ENCODE data around the gene BCL2. TPM values are rescaled to one million over a fixed set of nuclear protein-coding genes. Genes with fewer than 3 reads are reported as not detected.
A peak's percentile ranks its signal among the peaks of the same experiment; 100 is the strongest.

The BCL2 gene
- total RNA-seq, 1 experiment from 2014 or later, result 2.5 TPM

- H3K27ac ChIP-seq (ENCODE audit: low read depth, low read length), result no peak overlapping the region
- no peaks in the 10 kb centered on the region for H3K79me2 ChIP-seq (ENCODE audit: insufficient read depth, low read length)
- no peak overlapping the region for H2AFZ ChIP-seq (ENCODE audit: low read depth, low read length, poor library complexity, severe bottlenecking)
- no peaks in the 10 kb centered on the region for H3K9me2 ChIP-seq (ENCODE audit: insufficient read depth)
- ChIA-PET RAD21 (ENCODE audit: low non-redundant PET in 1 of 2, low total read pairs in 2 of 2, uncharacterized antibody in 2 of 2, unreplicated experiment in 2 of 2) (no interaction called here), POLR2A (interaction anchor here (0.8 kb wide), 1 partner anchor 320 kb away, joined by 3 read pairs; no protein-coding TSS in a partner anchor), CTCF (interaction anchor here (0.6 to 2.6 kb wide), 5 partner anchors 12 to 320 kb away, joined by 3 to 11 read pairs (median 5); no protein-coding TSS in a partner anchor)
- intact Hi-C loops (cut with micrococcal nuclease), result loop anchor here (1.0 to 5.0 kb wide), 2 partner anchors 204 to 223 kb away; no protein-coding TSS in a partner anchor
- H3K9ac ChIP-seq (ENCODE audit: low read length), result no peak overlapping the region
- no TSS peak for BruUV-seq (replicated peaks)
- TF ChIP-seq CTCF (IDR thresholded peaks at IDR 0.05 in 2 of 3, conservative IDR thresholded peaks at IDR 0.05 in 1 of 3; ENCODE audit: borderline replicate concordance in 1 of 3, insufficient read depth in 1 of 3, low read depth in 2 of 3, low read length in 2 of 3) (peak; percentile 43 to 66 (median 53); a peak in 4 of 6 replicates), POLR2A (IDR thresholded peaks at IDR 0.05; ENCODE audit: borderline replicate concordance, extremely low read depth, insufficient read depth, insufficient read length) (no peak), RAD21 (IDR thresholded peaks at IDR 0.05; ENCODE audit: low read depth) (peak; percentile 66)
- no peaks in the 10 kb centered on the region for H3K9me3 ChIP-seq (ENCODE audit: control insufficient read depth in 1 of 2, insufficient read depth in 1 of 2, low read depth in 1 of 2, low read length in 2 of 2)
- no peaks in the 10 kb centered on the region for H3K36me3 ChIP-seq (ENCODE audit: control insufficient read depth in 1 of 2, insufficient read depth in 2 of 2, low read length in 2 of 2)
- H4K20me1 ChIP-seq (ENCODE audit: insufficient read depth), result no peaks in the 10 kb centered on the region
- H3K4me1 ChIP-seq (ENCODE audit: control insufficient read depth in 1 of 2, insufficient read depth in 2 of 2, low read length in 2 of 2), result no peaks in the 10 kb centered on the region
- peak; percentile 31 for DNase-seq (ENCODE audit: low read depth, low spot score)
- no peak overlapping the region for H3K4me3 ChIP-seq (replicated peaks in 1 of 2; ENCODE audit: low read depth in 1 of 2, low read length in 2 of 2)
- peak; percentile 92 for ATAC-seq
- no peak overlapping the region for H3K4me2 ChIP-seq (ENCODE audit: low read length)
- H3K27me3 ChIP-seq (ENCODE audit: insufficient read depth, low read length), result peaks cover 6% of the 10 kb centered on the region; the same call in 1 of the 2 replicates
These were observed 199.9 kb downstream of the BCL2 start for GRCh38 chr18:63119647-63120046.

GRCh38 chr18:63113899-63114565, 205.5 kb downstream of the BCL2 start:
- BruUV-seq (replicated peaks), result no TSS peak
- no peaks in the 10 kb centered on the region for H3K36me3 ChIP-seq (ENCODE audit: control insufficient read depth in 1 of 2, insufficient read depth in 2 of 2, low read length in 2 of 2)
- H4K20me1 ChIP-seq (ENCODE audit: insufficient read depth), result no peaks in the 10 kb centered on the region
- H3K27ac ChIP-seq (ENCODE audit: low read depth, low read length), result no peak overlapping the region
- ChIA-PET CTCF (no interaction called here), POLR2A (no interaction called here), RAD21 (ENCODE audit: low non-redundant PET in 1 of 2, low total read pairs in 2 of 2, uncharacterized antibody in 2 of 2, unreplicated experiment in 2 of 2) (no interaction called here)
- H3K4me3 ChIP-seq (replicated peaks in 1 of 2; ENCODE audit: low read depth in 1 of 2, low read length in 2 of 2), result no peak overlapping the region
- no peak overlapping the region for H3K9ac ChIP-seq (ENCODE audit: low read length)
- no peaks in the 10 kb centered on the region for H3K79me2 ChIP-seq (ENCODE audit: insufficient read depth, low read length)
- no peaks in the 10 kb centered on the region for H3K9me3 ChIP-seq (ENCODE audit: control insufficient read depth in 1 of 2, insufficient read depth in 1 of 2, low read depth in 1 of 2, low read length in 2 of 2)
- no peak overlapping the region for H2AFZ ChIP-seq (ENCODE audit: low read depth, low read length, poor library complexity, severe bottlenecking)
- H3K4me1 ChIP-seq (ENCODE audit: control insufficient read depth in 1 of 2, insufficient read depth in 2 of 2, low read length in 2 of 2), result no peaks in the 10 kb centered on the region
- no peak for ATAC-seq
- TF ChIP-seq EGR1 (IDR thresholded peaks at IDR 0.05; ENCODE audit: low read depth) (no peak), JUND (IDR thresholded peaks at IDR 0.05) (no peak), REST (IDR thresholded peaks at IDR 0.05; ENCODE audit: low read depth) (no peak), CEBPB (IDR thresholded peaks at IDR 0.05; ENCODE audit: low read depth) (no peak), YY1 (IDR thresholded peaks at IDR 0.05; ENCODE audit: extremely low read depth, insufficient replicate concordance, low read depth, low read length) (no peak), SP1 (IDR thresholded peaks at IDR 0.05; ENCODE audit: low read depth) (no peak), ZNF274 (IDR thresholded peaks at IDR 0.05; ENCODE audit: low read depth, low read length) (no peak), ATF3 (IDR thresholded peaks at IDR 0.05) (no peak), TCF7L2 (IDR thresholded peaks at IDR 0.05; ENCODE audit: borderline replicate concordance, extremely low read depth, insufficient read depth, insufficient read length) (no peak), CBX3 (IDR thresholded peaks at IDR 0.05; ENCODE audit: low read depth) (no peak), ELF1 (IDR thresholded peaks at IDR 0.05; ENCODE audit: borderline replicate concordance, low read depth) (no peak)
- intact Hi-C loops (cut with micrococcal nuclease), result loop anchor here (5.0 kb wide), 1 partner anchor 87 kb away; no protein-coding TSS in a partner anchor
- H3K27me3 ChIP-seq (ENCODE audit: insufficient read depth, low read length), result peaks cover 6% of the 10 kb centered on the region; the same call in 1 of the 2 replicates
- no peaks in the 10 kb centered on the region for H3K9me2 ChIP-seq (ENCODE audit: insufficient read depth)
- H3K4me2 ChIP-seq (ENCODE audit: low read length), result no peak overlapping the region
- DNase-seq (ENCODE audit: low read depth, low spot score), result no peak
